HTR-8/SVneo (cell line): ENCODE data around the gene ABCA9.
"Not testable (repeated sequence)": the region's sequence is repeated elsewhere in the genome, so short reads cannot be mapped to it uniquely, and the experiment has no call there.

Experiments
- DNase-seq: peaks from one replicate; pipeline ENCODE4 v3.0.0; 2011; ENCODE audit warnings: low spot score, mixed read lengths; ENCODE audit not compliant: insufficient read length
- FAIRE-seq: peaks from 2 replicates; lab custom pipeline; 2011; peaks lifted over from hg19 to GRCh38; lab: Jason Lieb, UNC

The ABCA9 gene, protein sequence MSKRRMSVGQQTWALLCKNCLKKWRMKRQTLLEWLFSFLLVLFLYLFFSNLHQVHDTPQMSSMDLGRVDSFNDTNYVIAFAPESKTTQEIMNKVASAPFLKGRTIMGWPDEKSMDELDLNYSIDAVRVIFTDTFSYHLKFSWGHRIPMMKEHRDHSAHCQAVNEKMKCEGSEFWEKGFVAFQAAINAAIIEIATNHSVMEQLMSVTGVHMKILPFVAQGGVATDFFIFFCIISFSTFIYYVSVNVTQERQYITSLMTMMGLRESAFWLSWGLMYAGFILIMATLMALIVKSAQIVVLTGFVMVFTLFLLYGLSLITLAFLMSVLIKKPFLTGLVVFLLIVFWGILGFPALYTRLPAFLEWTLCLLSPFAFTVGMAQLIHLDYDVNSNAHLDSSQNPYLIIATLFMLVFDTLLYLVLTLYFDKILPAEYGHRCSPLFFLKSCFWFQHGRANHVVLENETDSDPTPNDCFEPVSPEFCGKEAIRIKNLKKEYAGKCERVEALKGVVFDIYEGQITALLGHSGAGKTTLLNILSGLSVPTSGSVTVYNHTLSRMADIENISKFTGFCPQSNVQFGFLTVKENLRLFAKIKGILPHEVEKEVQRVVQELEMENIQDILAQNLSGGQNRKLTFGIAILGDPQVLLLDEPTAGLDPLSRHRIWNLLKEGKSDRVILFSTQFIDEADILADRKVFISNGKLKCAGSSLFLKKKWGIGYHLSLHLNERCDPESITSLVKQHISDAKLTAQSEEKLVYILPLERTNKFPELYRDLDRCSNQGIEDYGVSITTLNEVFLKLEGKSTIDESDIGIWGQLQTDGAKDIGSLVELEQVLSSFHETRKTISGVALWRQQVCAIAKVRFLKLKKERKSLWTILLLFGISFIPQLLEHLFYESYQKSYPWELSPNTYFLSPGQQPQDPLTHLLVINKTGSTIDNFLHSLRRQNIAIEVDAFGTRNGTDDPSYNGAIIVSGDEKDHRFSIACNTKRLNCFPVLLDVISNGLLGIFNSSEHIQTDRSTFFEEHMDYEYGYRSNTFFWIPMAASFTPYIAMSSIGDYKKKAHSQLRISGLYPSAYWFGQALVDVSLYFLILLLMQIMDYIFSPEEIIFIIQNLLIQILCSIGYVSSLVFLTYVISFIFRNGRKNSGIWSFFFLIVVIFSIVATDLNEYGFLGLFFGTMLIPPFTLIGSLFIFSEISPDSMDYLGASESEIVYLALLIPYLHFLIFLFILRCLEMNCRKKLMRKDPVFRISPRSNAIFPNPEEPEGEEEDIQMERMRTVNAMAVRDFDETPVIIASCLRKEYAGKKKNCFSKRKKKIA (N-terminal part only)

GRCh38 chr17:69060822-69061221 lies at the start of gene ABCA9:
ABCA9 (minus strand) TSS chr17:69060927; CDS start chr17:69051126, 9,801 bp downstream.
- FAIRE-seq = no peak
- DNase-seq = no peak

GRCh38 chr17:69105907-69106730 lies 45.4 kb upstream of the ABCA9 start:
- no peak for FAIRE-seq
- DNase-seq = no peak

DNA sequence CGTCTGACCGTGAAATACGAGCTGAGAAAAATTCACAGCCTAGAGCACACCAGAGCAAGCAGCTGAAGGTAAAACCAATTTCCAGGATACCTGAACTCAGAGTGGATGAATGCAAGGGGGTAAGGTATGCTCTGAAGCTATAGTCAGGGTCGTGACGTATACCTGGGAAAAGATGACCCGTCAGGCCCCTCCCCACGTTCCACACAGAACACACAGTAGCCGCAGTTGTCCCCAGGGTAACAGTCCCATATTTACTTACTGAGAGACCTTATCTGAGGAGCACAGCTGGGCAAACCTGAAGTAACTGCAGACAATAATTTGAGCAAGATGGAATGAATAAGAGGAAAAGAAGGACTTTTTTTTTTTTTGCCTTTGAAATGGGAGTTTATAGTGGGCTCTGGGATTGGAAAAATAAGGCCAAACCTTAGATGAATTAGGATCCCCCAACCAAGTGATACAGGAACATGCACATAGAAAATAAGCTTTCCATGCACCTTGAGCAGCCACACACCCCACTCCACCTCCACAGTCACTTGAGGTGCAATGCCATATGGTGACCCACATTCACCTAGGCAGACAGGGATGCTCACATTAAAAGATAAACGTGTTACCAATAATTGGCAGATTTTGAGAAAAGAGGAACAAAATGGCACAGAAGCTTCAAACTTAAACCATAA lies 43.0 kb upstream of the ABCA9 start:
- DNase-seq (no peak), FAIRE-seq (no peak)

GRCh38 chr17:69098625-69099024 lies 37.9 kb upstream of the ABCA9 start:
- FAIRE-seq = no peak
- DNase-seq = no peak

- FAIRE-seq = no peak
Measured at GRCh38 chr17:69096541-69096940, 35.8 kb upstream of the ABCA9 start.

DNA sequence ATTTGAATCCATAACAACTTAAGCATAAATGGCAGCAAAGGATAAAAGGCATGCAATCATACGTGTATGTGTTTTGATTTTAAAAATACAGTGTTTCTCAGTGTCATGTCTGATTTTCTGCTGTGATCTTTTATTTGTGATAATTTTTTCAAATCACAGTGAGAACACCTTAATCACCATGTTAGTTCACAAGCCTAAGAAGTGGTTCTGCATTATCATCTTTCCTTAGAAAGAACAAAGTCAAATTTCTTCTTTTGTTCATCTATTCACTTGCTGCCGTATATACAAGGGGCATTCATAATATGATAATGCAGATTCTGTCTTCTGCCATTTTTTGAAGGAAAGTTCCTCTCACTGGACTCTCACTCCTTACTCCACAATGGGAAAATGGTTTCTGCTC lies 33.3 kb upstream of the ABCA9 start:
- FAIRE-seq = no peak
- DNase-seq = no peak

More at GRCh38 chr17:69096541-69096940, 35.8 kb upstream of the ABCA9 start:
- no peak for DNase-seq

DNA sequence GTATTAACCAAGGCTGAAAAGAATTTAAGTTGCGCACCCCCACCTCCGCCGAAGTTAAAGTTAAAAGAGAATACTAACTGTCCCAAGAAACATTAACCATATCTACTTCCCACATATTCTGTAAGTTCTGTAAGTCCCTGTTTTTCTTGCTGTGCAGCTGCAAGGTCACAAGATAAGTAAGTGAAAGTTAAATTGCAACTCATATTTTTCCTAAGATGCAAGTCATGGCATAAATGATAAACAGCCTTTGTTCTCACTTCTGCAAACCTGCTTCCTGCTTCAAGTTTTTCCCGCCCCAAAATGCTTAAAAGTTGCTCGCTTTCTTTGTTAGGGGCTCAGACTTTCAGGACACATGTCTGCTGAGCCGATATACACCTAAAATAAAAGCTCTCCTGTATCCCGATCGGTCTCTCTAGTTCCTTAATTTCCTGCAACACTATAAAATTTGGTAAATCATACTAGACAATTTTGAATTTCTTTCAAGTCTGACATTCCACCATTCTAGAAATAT lies 32.6 kb upstream of the ABCA9 start:
- FAIRE-seq = no peak
- no peak for DNase-seq

GRCh38 chr17:69090365-69090764 lies 29.6 kb upstream of the ABCA9 start:
- DNase-seq (no peak), FAIRE-seq (no peak)

GRCh38 chr17:69088643-69089200 lies 28.0 kb upstream of the ABCA9 start:
- no peak for DNase-seq
- no peak for FAIRE-seq

- no peak for DNase-seq
- FAIRE-seq = no peak
Measured at GRCh38 chr17:69086641-69087040, 25.9 kb upstream of the ABCA9 start.

GRCh38 chr17:69084911-69085310 lies 24.2 kb upstream of the ABCA9 start:
- no peak for FAIRE-seq
- no peak for DNase-seq

GRCh38 chr17:69082696-69083095 lies 22.0 kb upstream of the ABCA9 start:
- no peak for FAIRE-seq

DNA sequence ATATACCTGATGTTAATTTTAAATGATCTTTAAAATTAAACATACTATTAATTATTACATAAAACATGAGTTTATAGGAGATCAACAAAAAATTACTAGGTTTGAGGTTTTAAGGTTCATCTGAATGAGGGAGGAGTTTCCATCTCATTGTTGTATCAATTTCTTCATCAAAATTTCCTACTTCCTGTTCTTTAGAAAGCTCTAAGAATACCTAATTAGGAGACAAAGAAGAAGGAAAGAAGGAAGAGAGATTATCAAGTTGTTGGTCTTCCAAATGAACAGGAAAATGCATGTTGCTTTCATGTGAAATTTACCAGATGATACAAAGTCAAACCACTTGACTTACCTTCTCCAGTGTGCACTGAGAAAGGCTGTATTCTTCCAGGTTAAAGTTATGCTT lies 18.1 kb upstream of the ABCA9 start:
- no peak for DNase-seq
- no peak for FAIRE-seq

More at GRCh38 chr17:69082696-69083095, 22.0 kb upstream of the ABCA9 start:
- DNase-seq = no peak

DNA sequence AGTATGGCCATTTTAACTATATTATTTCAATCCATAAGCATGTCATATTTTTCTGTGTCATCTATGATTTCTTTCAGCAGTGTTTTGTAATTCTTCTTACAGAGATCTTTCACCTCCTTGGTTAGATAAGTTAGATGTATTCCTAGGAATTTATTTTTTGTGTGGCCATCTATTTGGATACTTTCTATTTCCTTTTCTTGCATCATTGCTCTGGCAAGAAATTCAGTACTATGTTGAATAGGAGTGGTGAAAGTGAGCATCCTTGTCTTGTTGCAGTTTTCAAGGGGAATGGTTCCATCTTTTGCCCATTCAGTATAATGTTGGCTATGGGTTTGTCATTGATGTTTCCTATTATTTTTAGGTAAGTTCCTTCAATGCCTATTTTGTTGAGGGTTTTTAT lies 15.1 kb upstream of the ABCA9 start:
- DNase-seq (no peak), FAIRE-seq (no peak)

DNA sequence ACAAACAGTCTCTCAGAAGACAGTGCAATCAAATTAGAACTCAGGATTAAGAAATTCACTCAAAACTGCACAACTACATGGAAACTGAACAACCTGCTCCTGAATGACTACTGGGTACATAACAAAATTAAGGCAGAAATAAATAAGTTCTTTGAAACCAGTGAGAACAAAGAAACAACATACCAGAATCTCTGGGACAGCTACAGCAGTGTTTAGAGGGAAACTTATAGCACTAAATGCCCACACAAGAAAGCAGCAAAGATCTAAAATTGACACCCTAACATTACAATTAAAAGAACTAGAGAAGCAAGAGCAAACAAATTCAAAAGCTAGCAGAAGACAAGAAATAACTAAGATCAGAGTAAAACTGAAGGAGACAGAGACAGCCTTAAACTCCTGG lies 12.7 kb upstream of the ABCA9 start:
- DNase-seq, FAIRE-seq: not testable (repeated sequence)

DNA sequence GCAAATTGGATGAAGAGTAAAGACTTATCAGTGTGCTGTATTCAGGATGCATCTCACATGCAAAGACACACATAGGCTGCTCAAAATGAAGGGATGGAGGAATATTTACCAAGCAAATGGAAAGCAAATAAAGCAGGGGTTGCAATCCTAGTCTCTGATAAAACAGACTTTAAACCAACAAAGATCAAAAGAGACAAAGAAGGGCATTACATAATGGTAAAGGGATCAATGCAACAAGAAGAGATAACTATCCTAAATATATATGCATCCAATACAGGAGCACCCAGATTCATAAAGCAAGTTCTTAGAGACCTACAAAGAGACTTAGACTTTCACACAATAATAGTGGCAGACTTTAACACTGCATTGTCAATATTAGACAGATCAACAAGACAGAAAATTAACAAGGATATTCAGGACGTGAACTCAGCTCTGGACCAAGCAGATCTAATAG lies 12.1 kb upstream of the ABCA9 start:
- DNase-seq, FAIRE-seq: not testable (repeated sequence)

DNA sequence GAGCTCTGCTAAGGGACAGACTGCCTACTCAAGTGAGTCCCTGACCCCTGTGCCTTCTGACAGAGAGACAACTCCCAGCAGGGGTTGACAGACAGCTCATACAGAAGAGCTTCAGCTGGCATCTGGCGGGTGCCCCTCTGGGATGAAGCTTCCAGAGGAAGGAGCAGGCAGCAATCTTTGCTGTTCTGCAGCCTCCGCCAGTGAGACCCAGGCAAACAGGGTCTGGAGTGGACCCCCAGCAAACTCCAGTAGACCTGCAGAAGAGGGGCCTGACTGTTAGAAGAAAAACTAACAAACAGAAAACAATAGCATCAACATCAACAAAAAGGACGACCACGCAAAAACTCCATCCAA lies 10.5 kb upstream of the ABCA9 start:
- not testable (repeated sequence) for FAIRE-seq, DNase-seq
